ENCODE data around the gene CD6.

- TF ChIP-seq CTCF (IDR thresholded peaks at IDR 0.05 in 8 of 11, conservative IDR thresholded peaks at IDR 0.05 in 3 of 11) (no peak), POLR2A (IDR thresholded peaks at IDR 0.05) (no peak), POLR2AphosphoS5 (IDR thresholded peaks at IDR 0.05) (no peak)
Measured at GRCh38 chr11:61059260-61059752, 87.8 kb downstream of the CD6 start.
